H1 (cell line): Measurements from ENCODE around the gene CYP4F11. TPM values are rescaled to one million over a fixed set of nuclear protein-coding genes. Genes with fewer than 3 reads are reported as not detected.

ENCODE experiments used
- CTCF ChIA-PET: fragments of 300-600 bp; sonication (Branson Sonifier 250); formaldehyde crosslinking; loops from one replicate; lab custom pipeline; 2021; ENCODE audit not compliant: partially characterized antibody; lab: Charles Lee
- POLR2A ChIA-PET: fragments of 300-600 bp; sonication (Branson Sonifier 250); formaldehyde crosslinking; loops from one replicate; lab custom pipeline; 2021; ENCODE audit warnings: inconsistent platforms; ENCODE audit not compliant: partially characterized antibody; lab: Charles Lee
- DNase-seq, 2 experiments: peaks; one replicate each; pipeline versions ENCODE4 v3.0.0 to v3.0.0-alpha.2; 2010 to 2022; ENCODE audit warnings: low spot score in 2 of 2, low read depth in 1 of 2, mixed read lengths in 1 of 2
- FAIRE-seq: peaks from 2 replicates; lab custom pipeline; 2011; peaks lifted over from hg19 to GRCh38; lab: Jason Lieb, UNC
- H2AFZ ChIP-seq: 2 replicates; pipeline ENCODE4 v1.8.1; 2012; ENCODE audit warnings: low read length, inconsistent platforms
- H2AK5ac ChIP-seq: 2 replicates; pipeline ENCODE4 v1.6.1; 2013; ENCODE audit warnings: low read depth, low read length
- H2BK120ac ChIP-seq: replicated peaks from 2 replicates; pipeline ENCODE3; 2013; ENCODE audit warnings: low read depth, low read length, inconsistent platforms
- H2BK12ac ChIP-seq: 2 replicates; pipeline ENCODE4 v1.6.1; 2013; ENCODE audit warnings: low read depth, low read length
- H2BK15ac ChIP-seq: 2 replicates; pipeline ENCODE4 v1.6.1; 2013; ENCODE audit warnings: low read length
- H2BK20ac ChIP-seq: 2 replicates; pipeline ENCODE4 v1.6.1; 2013; ENCODE audit warnings: low read length
- H2BK5ac ChIP-seq: 2 replicates; pipeline ENCODE4 v1.6.1; 2013; ENCODE audit warnings: low read depth, low read length
- H3K14ac ChIP-seq: 2 replicates; pipeline ENCODE4 v1.6.1; 2013; ENCODE audit warnings: inconsistent platforms; ENCODE audit not compliant: insufficient read length
- H3K18ac ChIP-seq: 2 replicates; pipeline ENCODE4 v1.6.1; 2013; ENCODE audit warnings: low read length; ENCODE audit errors: extremely low read depth
- H3K23ac ChIP-seq: 2 replicates; pipeline ENCODE4 v1.6.1; 2013; ENCODE audit warnings: inconsistent platforms; ENCODE audit not compliant: insufficient read length
- H3K23me2 ChIP-seq: 2 replicates; pipeline ENCODE4 v1.6.1; 2013; ENCODE audit warnings: low read depth, low read length
- H3K27ac ChIP-seq: 2 replicates; pipeline ENCODE4 v1.6.1; 2011; ENCODE audit warnings: low read depth, low read length, inconsistent platforms
- H3K27me3 ChIP-seq, 4 experiments: replicated peaks in 1 of 4; 1 replicate in 1 of 4; 2 replicates in 3 of 4; pipeline versions ENCODE4 v1.6.1 to v1.8.1; 2011 to 2013; ENCODE audit warnings: low read length in 3 of 4, mild to moderate bottlenecking in 3 of 4, inconsistent platforms in 2 of 4, mixed read lengths in 2 of 4, moderate library complexity in 1 of 4; ENCODE audit not compliant: control insufficient read depth in 3 of 4, insufficient read depth in 3 of 4; ENCODE audit errors: extremely low read depth in 1 of 4
- H3K36me3 ChIP-seq, 4 experiments: 2 replicates each; pipeline versions ENCODE4 v1.6.1 to v1.8.1; 2011 to 2013; ENCODE audit warnings: mild to moderate bottlenecking in 4 of 4, low read length in 3 of 4, moderate library complexity in 2 of 4, control low read depth in 1 of 4, inconsistent platforms in 1 of 4; ENCODE audit not compliant: insufficient read depth in 4 of 4, control insufficient read depth in 2 of 4
- H3K4ac ChIP-seq: replicated peaks from 2 replicates; pipeline ENCODE3; 2013; ENCODE audit warnings: low read length, low read depth, mixed read lengths, inconsistent platforms; ENCODE audit not compliant: insufficient read length
- H3K4me1 ChIP-seq, 4 experiments: replicated peaks in 1 of 4; 1 replicate in 1 of 4; 2 replicates in 3 of 4; pipeline versions ENCODE4 v1.6.1 to v1.8.1; 2011 to 2013; ENCODE audit warnings: low read length in 3 of 4, inconsistent platforms in 2 of 4, mixed read lengths in 1 of 4; ENCODE audit not compliant: insufficient read depth in 4 of 4, control insufficient read depth in 3 of 4
- H3K4me2 ChIP-seq, 2 experiments: 2 replicates each; pipeline versions ENCODE4 v1.6.1 to v1.8.1; 2011 to 2013; ENCODE audit warnings: low read depth in 2 of 2, low read length in 2 of 2, control low read depth in 1 of 2, inconsistent platforms in 1 of 2, mild to moderate bottlenecking in 1 of 2; ENCODE audit not compliant: insufficient read depth in 1 of 2
- H3K4me3 ChIP-seq, 4 experiments: fragments of 200-600, 300-600 bp in 1 of 4; sonication (generic), shearing (Covaris generic), sonication (Bioruptor Twin) in 1 of 4; 2 replicates each; pipeline versions ENCODE4 v1.5.1 to v1.8.1; 2011 to 2016; ENCODE audit warnings: low read length in 4 of 4, low read depth in 3 of 4, control low read depth in 2 of 4, inconsistent platforms in 2 of 4, mild to moderate bottlenecking in 2 of 4, mixed read lengths in 1 of 4, moderate library complexity in 1 of 4; ENCODE audit not compliant: insufficient read depth in 2 of 4; ENCODE audit errors: extremely low read depth in 1 of 4
- H3K56ac ChIP-seq: replicated peaks from 2 replicates; pipeline ENCODE3; 2013; ENCODE audit warnings: low read depth, mild to moderate bottlenecking, mixed read lengths, low read length, inconsistent platforms; ENCODE audit not compliant: insufficient read length
- H3K79me1 ChIP-seq: 2 replicates; pipeline ENCODE4 v1.6.1; 2013; ENCODE audit warnings: low read depth, low read length, control low read depth
- H3K79me2 ChIP-seq, 2 experiments: 2 replicates each; pipeline versions ENCODE4 v1.6.1 to v1.8.1; 2012 to 2013; ENCODE audit warnings: low read length in 2 of 2, mild to moderate bottlenecking in 2 of 2, inconsistent platforms in 1 of 2; ENCODE audit not compliant: insufficient read depth in 2 of 2, control insufficient read depth in 1 of 2
- H3K9ac ChIP-seq, 4 experiments: replicated peaks in 1 of 4; 1 replicate in 1 of 4; 2 replicates in 3 of 4; pipeline versions ENCODE4 v1.6.1 to v1.8.1; 2011 to 2013; ENCODE audit warnings: low read depth in 3 of 4, low read length in 3 of 4, control low read depth in 2 of 4, mild to moderate bottlenecking in 2 of 4, moderate library complexity in 2 of 4, inconsistent platforms in 1 of 4; ENCODE audit errors: extremely low read depth in 1 of 4
- H3K9me3 ChIP-seq, 2 experiments: 2 replicates each; pipeline versions ENCODE4 v1.6.1 to v1.8.1; 2012 to 2013; ENCODE audit warnings: mild to moderate bottlenecking in 2 of 2, moderate library complexity in 2 of 2, control low read depth in 1 of 2, inconsistent platforms in 1 of 2, low read depth in 1 of 2, low read length in 1 of 2, mixed read lengths in 1 of 2; ENCODE audit not compliant: insufficient read depth in 2 of 2
- H4K20me1 ChIP-seq, 2 experiments: replicated peaks in 1 of 2; 2 replicates each; pipeline versions ENCODE3 to v1.8.1; 2011 to 2013; ENCODE audit warnings: inconsistent platforms in 2 of 2, low read length in 2 of 2, mild to moderate bottlenecking in 1 of 2; ENCODE audit not compliant: insufficient read depth in 2 of 2, control insufficient read depth in 1 of 2
- H4K5ac ChIP-seq: 2 replicates; pipeline ENCODE4 v1.6.1; 2013; ENCODE audit warnings: low read length, low read depth, mixed read lengths, inconsistent platforms; ENCODE audit not compliant: insufficient read length
- H4K8ac ChIP-seq: 2 replicates; pipeline ENCODE4 v1.8.0; 2013; ENCODE audit warnings: mild to moderate bottlenecking, moderate library complexity, low read length, inconsistent platforms; ENCODE audit not compliant: insufficient read depth; ENCODE audit errors: extremely low read depth
- H4K91ac ChIP-seq: replicated peaks from 2 replicates; pipeline ENCODE3; 2013; ENCODE audit warnings: low read length, mixed read lengths, inconsistent platforms; ENCODE audit not compliant: insufficient read length
- ATF2 ChIP-seq: IDR thresholded peaks from 2 replicates; pipeline ENCODE4 v1.6.1; 2012; ENCODE audit warnings: low read length, inconsistent platforms
- ATF3 ChIP-seq: IDR thresholded peaks from 2 replicates; pipeline ENCODE4 v1.6.1; 2011; ENCODE audit warnings: low read depth, mild to moderate bottlenecking, low read length; ENCODE audit not compliant: insufficient read depth
- CBX8 ChIP-seq: fragments of 300-800, 300-1000 bp; sonication (generic); IDR thresholded peaks from 2 replicates; pipeline ENCODE4 v1.7.1; 2016; ENCODE audit warnings: low read depth, low read length, borderline replicate concordance
- CHD1 ChIP-seq: IDR thresholded peaks from 2 replicates; pipeline ENCODE4 v1.6.1; 2012; ENCODE audit warnings: low read depth, low read length, improper control_type of control experiment
- CTCF ChIP-seq, 3 experiments: IDR thresholded peaks; 1 replicate in 2 of 3; 2 replicates in 1 of 3; pipeline versions ENCODE4 v1.5.1 to v1.6.1; 2011; ENCODE audit warnings: low read length in 3 of 3, mild to moderate bottlenecking in 3 of 3, inconsistent platforms in 2 of 3, low read depth in 1 of 3, moderate library complexity in 1 of 3; ENCODE audit not compliant: insufficient read depth in 1 of 3; ENCODE audit errors: control extremely low read depth in 1 of 3
- MAFK ChIP-seq: IDR thresholded peaks from 2 replicates; pipeline ENCODE4 v1.6.1; 2012; ENCODE audit warnings: low read depth, mild to moderate bottlenecking, improper control_type of control experiment, low read length
- RFX5 ChIP-seq: IDR thresholded peaks from 2 replicates; pipeline ENCODE4 v1.6.1; 2011; ENCODE audit warnings: low read depth, low read length, improper control_type of control experiment, borderline replicate concordance
- SUZ12 ChIP-seq: fragments of 200-600 bp; sonication (generic); IDR thresholded peaks from 2 replicates; pipeline ENCODE4 v1.6.1; 2012; ENCODE audit warnings: mild to moderate bottlenecking, inconsistent platforms, low read length, moderate library complexity, mixed read lengths
- TEAD4 ChIP-seq: IDR thresholded peaks from 2 replicates; pipeline ENCODE4 v1.6.1; 2012; ENCODE audit warnings: low read depth, low read length, inconsistent platforms, mixed read lengths
- WGBS, 2 experiments: shearing (Covaris generic) in 1 of 2; methylation state at CpG; one replicate each; pipeline versions ENCODE4 v1.1.6 to v1.1.7; 2013 to 2015; ENCODE audit warnings: low lambda C conversion rate in 2 of 2, mixed read lengths in 2 of 2, inconsistent platforms in 1 of 2, low coverage in 1 of 2, missing lambda C conversion rate in 1 of 2; ENCODE audit not compliant: insufficient replicate concordance in 2 of 2, insufficient coverage in 1 of 2, insufficient read length in 1 of 2; ENCODE audit errors: extremely low coverage in 1 of 2, missing lambda C conversion rate in 1 of 2; 5-methylcytosine and 5-hydroxymethylcytosine counted together
- polyA plus RNA-seq, 7 experiments: library from polyadenylated mRNA; depleted of rRNA in 3 of 7; stranded (reverse) in 5 of 7; unstranded in 2 of 7; fragments of >200 nt in 5 of 7; fragments of 200-250 nt in 2 of 7; gene quantifications; 1 replicate in 5 of 7; 2 replicates in 1 of 7; 4 replicates in 1 of 7; pipeline versions ENCODE4 v1.2.1 to v1.2.3, GENCODE V29; 2011 to 2013; ENCODE audit warnings: missing spikeins in 2 of 7, mixed read lengths in 2 of 7
- total RNA-seq: library from RNA; stranded (reverse); fragmentation: NEBNext Ultra II Directional; extraction: Animal tissue kit (Norgen Biotek cat#: 25700); gene quantifications from 2 replicates; pipeline ENCODE4 v1.2.1, GENCODE V29; 2021

Gene CYP4F11
- total and polyA plus RNA-seq, 2 of the 8 experiments (the other 6 are each of a cell fraction or from before 2014, with no cell fraction given) = not detected

- Histone ChIP-seq H4K91ac (no peak overlapping the region), H2BK5ac (no peak overlapping the region), H4K20me1 (no peaks in the 10 kb centered on the region), H2AK5ac (no peak overlapping the region), H3K4me3 (no peak overlapping the region), H4K5ac (no peak overlapping the region), H2BK15ac (no peak overlapping the region), H3K9ac (no peak overlapping the region), H3K14ac (no peak overlapping the region), H2BK20ac (no peak overlapping the region), H3K27me3 (no peaks in the 10 kb centered on the region), H3K9me3 (peaks cover 45 to 69% of the 10 kb centered on the region in 2 experiments; a peak in 3 of 4 replicates), H3K79me1 (no peaks in the 10 kb centered on the region), H4K8ac (no peak overlapping the region), H3K4me1 (no peaks in the 10 kb centered on the region), H2BK120ac (no peak overlapping the region), H2BK12ac (no peak overlapping the region), H3K18ac (no peak overlapping the region), H3K23me2 (no peaks in the 10 kb centered on the region), H3K27ac (no peak overlapping the region), H2AFZ (no peak overlapping the region), H3K4ac (no peak overlapping the region), H3K36me3 (no peaks in the 10 kb centered on the region; a peak in 1 of 8 replicates), H3K56ac (no peak overlapping the region), H3K4me2 (no peak overlapping the region), H3K79me2 (no peaks in the 10 kb centered on the region), H3K23ac (no peak overlapping the region)
- DNase-seq = no peak
- WGBS, 2 experiments = 83% methylated on average over 4 of the region's 8 CpGs; no CpG with 5 or more reads in 1 of the 2 experiments
- no peak for FAIRE-seq
- POLR2A ChIA-PET = no interaction called here
- CTCF ChIA-PET = no interaction called here
- TF ChIP-seq SUZ12 (no peak), ATF2 (no peak), RFX5 (no peak), CHD1 (no peak), MAFK (no peak), TEAD4 (no peak), ATF3 (no peak), CBX8 (no peak), CTCF (IDR thresholded peaks at IDR 0.05; ENCODE audit: control extremely low read depth in 1 of 3, insufficient read depth in 1 of 3, low read depth in 1 of 3, low read length in 3 of 3) (no peak)
Observed at GRCh38 chr19:15913830-15914229, 20.5 kb downstream of the CYP4F11 start.
